GM23248 (cell line): Measurements from ENCODE around the gene EXOC3L2. TPM values are rescaled to one million over a fixed set of nuclear protein-coding genes. Genes with fewer than 3 reads are reported as not detected.

Experiments used
- DNase-seq: peaks from one replicate; pipeline ENCODE4 v3.0.0-alpha.2; 2015
- H2AFZ ChIP-seq: fragments of 200-600 bp; sonication (generic); 2 replicates; pipeline ENCODE4 v1.6.1; 2016; ENCODE audit warnings: antibody characterized with exemption
- H3F3A ChIP-seq: fragments of 200-600 bp; sonication (generic); 2 replicates; pipeline ENCODE4 v1.6.1; 2016; ENCODE audit warnings: mild to moderate bottlenecking, antibody characterized with exemption, mixed run types; ENCODE audit not compliant: insufficient read depth
- H3K27ac ChIP-seq: fragments of 200-600 bp; sonication (generic); 2 replicates; pipeline ENCODE4 v1.5.1; 2016; ENCODE audit warnings: mild to moderate bottlenecking
- H3K27me3 ChIP-seq: fragments of 200-600 bp; sonication (generic); replicated peaks from 2 replicates; pipeline ENCODE4 v1.6.1; 2016; ENCODE audit warnings: mild to moderate bottlenecking; ENCODE audit not compliant: insufficient read depth
- H3K36me3 ChIP-seq: fragments of 200-600 bp; sonication (generic); 2 replicates; pipeline ENCODE4 v1.6.1; 2016; ENCODE audit warnings: low read depth, mild to moderate bottlenecking
- H3K4me1 ChIP-seq: fragments of 200-600 bp; sonication (generic); 2 replicates; pipeline ENCODE4 v1.6.1; 2016; ENCODE audit warnings: mild to moderate bottlenecking; ENCODE audit not compliant: insufficient read depth
- H3K4me2 ChIP-seq: fragments of 200-600 bp; sonication (generic); one replicate; pipeline ENCODE4 v1.6.1; 2016; ENCODE audit warnings: mild to moderate bottlenecking; ENCODE audit not compliant: unreplicated experiment
- H3K4me3 ChIP-seq: fragments of 200-600 bp; sonication (generic); 2 replicates; pipeline ENCODE4 v1.5.1; 2016; ENCODE audit warnings: mild to moderate bottlenecking
- H3K79me2 ChIP-seq: fragments of 200-600 bp; sonication (generic); 2 replicates; pipeline ENCODE4 v1.6.1; 2016; ENCODE audit warnings: mild to moderate bottlenecking; ENCODE audit not compliant: insufficient read depth
- H3K9ac ChIP-seq: fragments of 200-600 bp; sonication (generic); 2 replicates; pipeline ENCODE4 v1.6.1; 2016; ENCODE audit warnings: mild to moderate bottlenecking
- H3K9me2 ChIP-seq: fragments of 200-600 bp; sonication (generic); 2 replicates; pipeline ENCODE4 v1.6.1; 2016; ENCODE audit warnings: mixed run types, mild to moderate bottlenecking, moderate library complexity; ENCODE audit not compliant: insufficient read depth
- H3K9me3 ChIP-seq: fragments of 200-600 bp; sonication (generic); one replicate; pipeline ENCODE4 v1.6.1; 2017; ENCODE audit warnings: low read depth
- H4K20me1 ChIP-seq: fragments of 200-600 bp; sonication (generic); 2 replicates; pipeline ENCODE4 v1.6.0; 2016; ENCODE audit not compliant: insufficient read depth
- EZH2 ChIP-seq: fragments of 200-600 bp; sonication (generic); IDR thresholded peaks from 2 replicates; pipeline ENCODE4 v1.6.1; 2018; ENCODE audit warnings: antibody characterized with exemption, mild to moderate bottlenecking; ENCODE audit not compliant: insufficient read depth, poor library complexity, severe bottlenecking
- EZH2phosphoT487 ChIP-seq: fragments of 200-600 bp; sonication (generic); IDR thresholded peaks from 2 replicates; pipeline ENCODE4 v1.6.1; 2018; ENCODE audit warnings: antibody characterized with exemption, moderate library complexity, mild to moderate bottlenecking, low read depth; ENCODE audit not compliant: insufficient read depth
- WGBS, 2 experiments: methylation state at CpG; one replicate each; pipeline ENCODE4 v1.1.6; 2015 to 2017; ENCODE audit warnings: low lambda C conversion rate in 2 of 2, low coverage in 1 of 2; ENCODE audit errors: missing lambda C conversion rate in 2 of 2; 5-methylcytosine and 5-hydroxymethylcytosine counted together
- in situ Hi-C: fragments of 300-500 bp; cut with MboI; formaldehyde crosslinking; loops from 2 replicates; pipeline ENCODE4 v1.15.0; 2020
- polyA plus RNA-seq: library from polyadenylated mRNA; unstranded; fragments of >200 nt; fragmentation: Nextera tagmentation; extraction: Ambion mirVana; gene quantifications from 2 replicates; pipeline ENCODE4 v1.2.1, GENCODE V29; 2016
- total RNA-seq: library from RNA; depleted of rRNA; stranded (reverse); fragments of >200 nt; shearing (Covaris generic); gene quantifications from 2 replicates; pipeline ENCODE4 v1.2.3, GENCODE V29; 2014; rRNA removed

EXOC3L2 gene
- 0.38 TPM in 1 of 2 replicates, not detected in the other for total RNA-seq
- 0.06 TPM in 1 of 2 replicates, not detected in the other for polyA plus RNA-seq

- TF ChIP-seq EZH2 (no peak), EZH2phosphoT487 (no peak)
- Histone ChIP-seq H2AFZ (no peak within 1 kb of the TSS), H3K4me3 (no peak within 1 kb of the TSS), H3K4me2 (no peak within 1 kb of the TSS), H3K9ac (no peak within 1 kb of the TSS), H3K4me1 (no peaks in the 10 kb centered on the region), H3F3A (no peaks in the 10 kb centered on the region; the same call in 1 of the 2 replicates), H3K36me3 (no peaks in the 10 kb centered on the region), H3K27me3 (no peaks in the 10 kb centered on the region), H3K27ac (no peak within 1 kb of the TSS), H3K79me2 (no peaks in the 10 kb centered on the region), H3K9me2 (no peaks in the 10 kb centered on the region), H3K9me3 (no peaks in the 10 kb centered on the region), H4K20me1 (no peaks in the 10 kb centered on the region)
- in situ Hi-C loops: no loop called here
- no peak for DNase-seq
- 57 to 61% methylated on average over 13 to 17 of the region's 17 CpGs for WGBS, 2 experiments
Measured at GRCh38 chr19:45245334-45245787, at the start of gene EXOC3L2. EXOC3L2 (minus strand) TSS chr19:45245407; CDS start chr19:45239045, 6,362 bp downstream.

GRCh38 chr19:45294291-45295029, 49.3 kb upstream of the EXOC3L2 start:
- Histone ChIP-seq H3K4me1 (no peaks in the 10 kb centered on the region), H3K4me3 (no peak overlapping the region), H3K4me2 (no peak overlapping the region), H4K20me1 (no peaks in the 10 kb centered on the region), H3K9me2 (no peaks in the 10 kb centered on the region), H3K27me3 (no peaks in the 10 kb centered on the region), H2AFZ (no peak overlapping the region), H3K27ac (no peak overlapping the region), H3K36me3 (peaks cover 23% of the 10 kb centered on the region), H3K9me3 (no peaks in the 10 kb centered on the region), H3K9ac (no peak overlapping the region), H3F3A (no peaks in the 10 kb centered on the region), H3K79me2 (no peaks in the 10 kb centered on the region)
- TF ChIP-seq EZH2phosphoT487 (no peak), EZH2 (no peak)
- 82 to 86% methylated on average over 12 of the region's 12 CpGs for WGBS, 2 experiments
- in situ Hi-C loops: no loop called here
- no peak for DNase-seq

GRCh38 chr19:45293682-45294081, 48.5 kb upstream of the EXOC3L2 start:
- Histone ChIP-seq H3K27me3 (no peaks in the 10 kb centered on the region), H3K79me2 (no peaks in the 10 kb centered on the region), H4K20me1 (no peaks in the 10 kb centered on the region), H3F3A (no peaks in the 10 kb centered on the region), H3K9ac (no peak overlapping the region), H3K4me2 (no peak overlapping the region), H3K9me3 (no peaks in the 10 kb centered on the region), H2AFZ (no peak overlapping the region), H3K4me1 (no peaks in the 10 kb centered on the region), H3K27ac (no peak overlapping the region), H3K4me3 (no peak overlapping the region), H3K9me2 (no peaks in the 10 kb centered on the region), H3K36me3 (peaks cover 23% of the 10 kb centered on the region)
- 88 to 92% methylated on average over 4 of the region's 4 CpGs for WGBS, 2 experiments
- no peak for TF ChIP-seq EZH2phosphoT487
- TF ChIP-seq EZH2: no peak
- in situ Hi-C loops: no loop called here
- DNase-seq: no peak

- no peaks in the 10 kb centered on the region for H3K9me2 ChIP-seq
- H3K79me2 ChIP-seq: no peaks in the 10 kb centered on the region
- no peak overlapping the region for H3K9ac ChIP-seq
- H3K9me3 ChIP-seq: no peaks in the 10 kb centered on the region
- no peak overlapping the region for H3K4me3 ChIP-seq
- no peaks in the 10 kb centered on the region for H3F3A ChIP-seq
- WGBS, 2 experiments: 100% methylated on average over 1 of the region's 1 CpG
- DNase-seq: no peak
- no peak overlapping the region for H3K4me2 ChIP-seq
- H3K36me3 ChIP-seq: peaks cover 23% of the 10 kb centered on the region
- H2AFZ ChIP-seq: no peak overlapping the region
- H3K4me1 ChIP-seq: no peaks in the 10 kb centered on the region
- in situ Hi-C loops: no loop called here
- no peak overlapping the region for H3K27ac ChIP-seq
- no peaks in the 10 kb centered on the region for H3K27me3 ChIP-seq
- no peaks in the 10 kb centered on the region for H4K20me1 ChIP-seq
- TF ChIP-seq EZH2 (no peak), EZH2phosphoT487 (no peak)
Measured at GRCh38 chr19:45291834-45292233, 46.6 kb upstream of the EXOC3L2 start.
